ENCODE results near the gene SULF2. TPM values are rescaled to one million over a fixed set of nuclear protein-coding genes. Genes with fewer than 3 reads are reported as not detected.

Gene SULF2
- total RNA-seq, 1 experiment from 2014 or later: 0.69 TPM

GRCh38 chr20:47740121-47740861 is 45.0 kb downstream of the SULF2 start:
- CTCF ChIA-PET: no interaction called here

GRCh38 chr20:47737923-47738322 is 47.4 kb downstream of the SULF2 start:
- BruUV-seq (replicated peaks): no TSS peak
- no peak for DNase-seq (ENCODE audit: low spot score)
- TF ChIP-seq CTCF (conservative IDR thresholded peaks at IDR 0.05; ENCODE audit: low read depth, low read length) (no peak), EZH2 (IDR thresholded peaks at IDR 0.05; ENCODE audit: borderline replicate concordance, low read depth, low read length, poor library complexity, severe bottlenecking) (no peak)
- no peak overlapping the region for H3K27ac ChIP-seq (ENCODE audit: low read depth, low read length, poor library complexity, severe bottlenecking)
- ChIA-PET POLR2A (ENCODE audit: low non-redundant PET) (no interaction called here), CTCF (no interaction called here)
- no peaks in the 10 kb centered on the region for H3K36me3 ChIP-seq (ENCODE audit: insufficient read depth, low read length, poor library complexity, severe bottlenecking)
- intact Hi-C loops (cut with micrococcal nuclease; ENCODE audit: unreplicated experiment): no loop called here
- H3K9me3 ChIP-seq (ENCODE audit: low read depth, low read length, poor library complexity, severe bottlenecking): no peaks in the 10 kb centered on the region
- H3K4me1 ChIP-seq (ENCODE audit: insufficient read depth, low read length, poor library complexity, severe bottlenecking): no peaks in the 10 kb centered on the region
- H3K4me3 ChIP-seq (ENCODE audit: low read depth, low read length, poor library complexity, severe bottlenecking): no peak overlapping the region
- H3K27me3 ChIP-seq (replicated peaks; ENCODE audit: insufficient read depth, low read depth, low read length, poor library complexity): no peaks in the 10 kb centered on the region

More at GRCh38 chr20:47740121-47740861, 45.0 kb downstream of the SULF2 start:
- POLR2A ChIA-PET (ENCODE audit: low non-redundant PET): no interaction called here
- TF ChIP-seq CTCF (conservative IDR thresholded peaks at IDR 0.05; ENCODE audit: low read depth, low read length): no peak
- TF ChIP-seq EZH2 (IDR thresholded peaks at IDR 0.05; ENCODE audit: borderline replicate concordance, low read depth, low read length, poor library complexity, severe bottlenecking): no peak
- no peak for DNase-seq (ENCODE audit: low spot score)
- H3K27ac ChIP-seq (ENCODE audit: low read depth, low read length, poor library complexity, severe bottlenecking): no peak overlapping the region
- no peak overlapping the region for H3K4me3 ChIP-seq (ENCODE audit: low read depth, low read length, poor library complexity, severe bottlenecking)
- BruUV-seq (replicated peaks): no TSS peak
- intact Hi-C loops (cut with micrococcal nuclease; ENCODE audit: unreplicated experiment): no loop called here
- no peaks in the 10 kb centered on the region for H3K36me3 ChIP-seq (ENCODE audit: insufficient read depth, low read length, poor library complexity, severe bottlenecking)
- H3K9me3 ChIP-seq (ENCODE audit: low read depth, low read length, poor library complexity, severe bottlenecking): no peaks in the 10 kb centered on the region
- no peaks in the 10 kb centered on the region for H3K4me1 ChIP-seq (ENCODE audit: insufficient read depth, low read length, poor library complexity, severe bottlenecking)
- H3K27me3 ChIP-seq (replicated peaks; ENCODE audit: insufficient read depth, low read depth, low read length, poor library complexity): no peaks in the 10 kb centered on the region

GRCh38 chr20:47736570-47737152 is 48.6 kb downstream of the SULF2 start:
- Histone ChIP-seq H3K9me3 (ENCODE audit: low read depth, low read length, poor library complexity, severe bottlenecking) (no peaks in the 10 kb centered on the region), H3K27me3 (replicated peaks; ENCODE audit: insufficient read depth, low read depth, low read length, poor library complexity) (no peaks in the 10 kb centered on the region), H3K36me3 (ENCODE audit: insufficient read depth, low read length, poor library complexity, severe bottlenecking) (no peaks in the 10 kb centered on the region), H3K27ac (ENCODE audit: low read depth, low read length, poor library complexity, severe bottlenecking) (no peak overlapping the region), H3K4me3 (ENCODE audit: low read depth, low read length, poor library complexity, severe bottlenecking) (no peak overlapping the region), H3K4me1 (ENCODE audit: insufficient read depth, low read length, poor library complexity, severe bottlenecking) (no peaks in the 10 kb centered on the region)
- intact Hi-C loops (cut with micrococcal nuclease; ENCODE audit: unreplicated experiment): no loop called here
- TF ChIP-seq EZH2 (IDR thresholded peaks at IDR 0.05; ENCODE audit: borderline replicate concordance, low read depth, low read length, poor library complexity, severe bottlenecking): no peak
- no peak for TF ChIP-seq CTCF (conservative IDR thresholded peaks at IDR 0.05; ENCODE audit: low read depth, low read length)
- no TSS peak for BruUV-seq (replicated peaks)
- POLR2A ChIA-PET (ENCODE audit: low non-redundant PET): no interaction called here
- CTCF ChIA-PET: no interaction called here
- no peak for DNase-seq (ENCODE audit: low spot score)
